A549 (cell line): ENCODE results near the gene DKC1. TPM values are rescaled to one million over a fixed set of nuclear protein-coding genes. Genes with fewer than 3 reads are reported as not detected.

ENCODE experiments used
- ATAC-seq, 2 experiments: fragments of 200-7000 bp in 1 of 2; fragments of >200 bp in 1 of 2; cut with Nextera tagmentation in 1 of 2; cut with Tn5 transposase in 1 of 2; 3 replicates each; pipeline versions ENCODE4 v1.8.0 to v1.9.1; 2018 to 2020; ENCODE audit warnings: mild to moderate bottlenecking in 1 of 2, moderate library complexity in 1 of 2
- CTCF ChIA-PET: fragments of 300-600 bp; sonication (Branson Sonifier 250); formaldehyde crosslinking; extraction: SDS; loops from one replicate; lab custom pipeline; 2021; ENCODE audit warnings: antibody characterized with exemption, inconsistent platforms; lab: Yijun Ruan, JAX
- POLR2A ChIA-PET: fragments of 350-600 bp; formaldehyde crosslinking; extraction: SDS; loops from one replicate; lab custom pipeline; 2021; ENCODE audit warnings: antibody characterized with exemption, inconsistent platforms; lab: Yijun Ruan, JAX
- DNase-seq, 2 experiments: peaks; one replicate each; pipeline versions ENCODE4 v3.0.0 to v3.0.0-alpha.2; 2011 to 2016; ENCODE audit warnings: low read depth in 1 of 2, low spot score in 1 of 2
- FAIRE-seq: peaks from 2 replicates; lab custom pipeline; 2011; peaks lifted over from hg19 to GRCh38; lab: Jason Lieb, UNC
- H3K27ac ChIP-seq, 2 experiments: fragments of >200 bp; sonication (Bioruptor Twin); formaldehyde crosslinking; 3 replicates each; pipeline ENCODE4 v1.5.1; 2016 to 2017
- H3K4me1 ChIP-seq: fragments of >200 bp; sonication (Bioruptor Twin); formaldehyde crosslinking; 3 replicates; pipeline ENCODE4 v1.6.1; 2016
- H3K4me2 ChIP-seq: fragments of >200 bp; sonication (Bioruptor Twin); formaldehyde crosslinking; 3 replicates; pipeline ENCODE4 v1.6.1; 2016
- H3K4me3 ChIP-seq: fragments of >200 bp; sonication (Bioruptor Twin); formaldehyde crosslinking; 3 replicates; pipeline ENCODE4 v1.5.1; 2016
- H3K9me3 ChIP-seq: fragments of >200 bp; sonication (Bioruptor Twin); formaldehyde crosslinking; 3 replicates; pipeline ENCODE4 v1.6.1; 2016
- ATOH8 ChIP-seq: fragments of 250-450 bp; sonication (Bioruptor Pico); IDR thresholded peaks from 2 replicates; pipeline ENCODE4 v1.5.0; 2020; ENCODE audit warnings: low read depth, mild to moderate bottlenecking, moderate library complexity
- BHLHE40 ChIP-seq: IDR thresholded peaks from 2 replicates; pipeline ENCODE4 v1.6.1; 2012; ENCODE audit warnings: low read depth, low read length, inconsistent platforms
- EHF ChIP-seq: fragments of 250-450 bp; sonication (Bioruptor Pico); IDR thresholded peaks from 2 replicates; pipeline ENCODE4 v1.5.0; 2020; ENCODE audit warnings: mild to moderate bottlenecking
- ELK1 ChIP-seq: fragments of 150-350 bp; IDR thresholded peaks from 2 replicates; pipeline ENCODE4 v1.6.1; 2014; ENCODE audit warnings: low read depth, mild to moderate bottlenecking, low read length
- EP300 ChIP-seq, 2 experiments: fragments of >200 bp; sonication (Bioruptor Twin); formaldehyde crosslinking; IDR thresholded peaks; 2 replicates in 1 of 2; 3 replicates in 1 of 2; pipeline ENCODE4 v1.6.1; 2016 to 2017
- ESRRA ChIP-seq: fragments of 150-350 bp; IDR thresholded peaks from 2 replicates; pipeline ENCODE4 v1.6.1; 2014; ENCODE audit warnings: mild to moderate bottlenecking, low read length, borderline replicate concordance
- FOSB ChIP-seq: fragments of 250-450 bp; sonication (Bioruptor Pico); IDR thresholded peaks from 2 replicates; pipeline ENCODE4 v1.5.0; 2020; ENCODE audit warnings: mild to moderate bottlenecking, moderate library complexity
- FOSL2 ChIP-seq, 2 experiments: fragments of 450-650 bp in 1 of 2; fragments of >200 bp in 1 of 2; sonication (Bioruptor Twin) in 1 of 2; formaldehyde crosslinking; IDR thresholded peaks; 2 replicates each; pipeline versions ENCODE4 v1.5.0 to v1.6.1; 2016 to 2020; ENCODE audit warnings: mild to moderate bottlenecking in 1 of 2, moderate library complexity in 1 of 2
- GATA3 ChIP-seq: IDR thresholded peaks from 2 replicates; pipeline ENCODE4 v1.6.1; 2012; ENCODE audit warnings: borderline replicate concordance
- HES2 ChIP-seq: fragments of >200 bp; sonication (Bioruptor Twin); formaldehyde crosslinking; IDR thresholded peaks from 2 replicates; pipeline ENCODE4 v1.6.1; 2016
- HMGXB4 ChIP-seq: fragments of 250-450 bp; sonication (Bioruptor Pico); IDR thresholded peaks from 2 replicates; pipeline ENCODE4 v1.5.0; 2021; ENCODE audit warnings: mild to moderate bottlenecking, moderate library complexity, borderline replicate concordance
- HOXA7 ChIP-seq: fragments of 250-450 bp; sonication (Bioruptor Pico); IDR thresholded peaks from 2 replicates; pipeline ENCODE4 v1.5.0; 2020; ENCODE audit warnings: mild to moderate bottlenecking, moderate library complexity
- HOXB13 ChIP-seq: fragments of 250-450 bp; sonication (Bioruptor Pico); IDR thresholded peaks from 2 replicates; pipeline ENCODE4 v1.5.0; 2020; ENCODE audit warnings: low read depth, mild to moderate bottlenecking, moderate library complexity
- HOXB5 ChIP-seq: fragments of 250-450 bp; sonication (Bioruptor Pico); IDR thresholded peaks from 2 replicates; pipeline ENCODE4 v1.5.0; 2020; ENCODE audit warnings: mild to moderate bottlenecking, moderate library complexity
- JUN ChIP-seq, 2 experiments: fragments of >200 bp; sonication (Bioruptor Twin); formaldehyde crosslinking; IDR thresholded peaks; 2 replicates in 1 of 2; 3 replicates in 1 of 2; pipeline ENCODE4 v1.6.1; 2016 to 2017
- KDM5A ChIP-seq: fragments of 200-600 bp; sonication (generic); IDR thresholded peaks from 2 replicates; pipeline ENCODE4 v1.6.1; 2016; ENCODE audit warnings: antibody characterized with exemption, mild to moderate bottlenecking
- MAFK ChIP-seq: fragments of 450-650 bp; IDR thresholded peaks from 2 replicates; pipeline ENCODE4 v1.6.1; 2014; ENCODE audit not compliant: partially characterized antibody
- MAX ChIP-seq: IDR thresholded peaks from 2 replicates; pipeline ENCODE4 v1.6.1; 2012
- MYC ChIP-seq: IDR thresholded peaks from 2 replicates; pipeline ENCODE4 v1.6.1; 2012; ENCODE audit warnings: mild to moderate bottlenecking, inconsistent platforms, low read length, improper control_type of control experiment, borderline replicate concordance
- PHF8 ChIP-seq: fragments of 200-600 bp; sonication (generic); IDR thresholded peaks from 2 replicates; pipeline ENCODE4 v1.6.1; 2016; ENCODE audit warnings: low read depth, mild to moderate bottlenecking, antibody characterized with exemption, moderate library complexity, borderline replicate concordance
- RCOR1 ChIP-seq: fragments of 150-350 bp; IDR thresholded peaks from 2 replicates; pipeline ENCODE4 v1.6.1; 2014; ENCODE audit warnings: antibody characterized with exemption, low read length, low read depth
- RNF2 ChIP-seq: fragments of 200-600 bp; sonication (generic); IDR thresholded peaks from 2 replicates; pipeline ENCODE4 v1.6.1; 2016; ENCODE audit warnings: low read depth, mild to moderate bottlenecking, antibody characterized with exemption, moderate library complexity, borderline replicate concordance
- SREBF2 ChIP-seq: fragments of 450-650 bp; IDR thresholded peaks from 2 replicates; pipeline ENCODE4 v1.6.1; 2014; ENCODE audit warnings: mild to moderate bottlenecking, moderate library complexity
- TFCP2L1 ChIP-seq: fragments of 250-450 bp; sonication (Bioruptor Pico); IDR thresholded peaks from 2 replicates; pipeline ENCODE4 v1.5.0; 2021; ENCODE audit warnings: mild to moderate bottlenecking
- TP53 ChIP-seq: fragments of 250-450 bp; sonication (Bioruptor Pico); IDR thresholded peaks from 2 replicates; pipeline ENCODE4 v1.5.0; 2021; ENCODE audit warnings: mild to moderate bottlenecking, moderate library complexity
- USF2 ChIP-seq: fragments of 450-650 bp; IDR thresholded peaks from 2 replicates; pipeline ENCODE4 v1.6.1; 2014; ENCODE audit warnings: antibody characterized with exemption
- ZC3H11A ChIP-seq: fragments of 450-650 bp; IDR thresholded peaks from 2 replicates; pipeline ENCODE4 v1.6.1; 2014; ENCODE audit warnings: antibody characterized with exemption, mild to moderate bottlenecking
- WGBS: methylation state at CpG from one replicate; pipeline ENCODE4 v1.1.6; 2017; ENCODE audit errors: missing lambda C conversion rate; 5-methylcytosine and 5-hydroxymethylcytosine counted together
- polyA plus RNA-seq, 4 experiments: library from polyadenylated mRNA; depleted of rRNA in 3 of 4; stranded (reverse); fragments of >200 nt; fragmentation: RNase III in 1 of 4; extraction: RNeasy Plus Mini Kit Qiagen cat#74134 plus additional on column Dnase treatment in 1 of 4; gene quantifications; 2 replicates in 3 of 4; 3 replicates in 1 of 4; pipeline ENCODE4 v1.2.3, GENCODE V29; 2011 to 2017

Gene DKC1
- polyA plus RNA-seq, 2 of the 4 experiments (the other 2 are of a cell fraction), result 166 to 209 TPM

- ChIA-PET POLR2A (no interaction called here), CTCF (interaction anchor here (1.1 to 5.2 kb wide), 2 partner anchors 29 to 33 kb away, joined by 3 to 44 read pairs; partner anchors contain the start of gene GAB3)
- DNase-seq (no peak), ATAC-seq (peak in 1 of 2 experiments; percentile 26; a peak in 1 of 6 replicates), FAIRE-seq (no peak)
- H3K4me2 ChIP-seq, result no peak overlapping the region
- TF ChIP-seq ATOH8 (CRISPR knock-in tag) (no peak), TP53 (CRISPR knock-in tag) (no peak), ELK1 (no peak), KDM5A (no peak), EHF (CRISPR knock-in tag) (no peak)
- 0 out of 3 replicates have a peak, but pooled peaks cover 5% of the 10 kb centered on the region for H3K4me1 ChIP-seq
- H3K27ac ChIP-seq, result no peak overlapping the region
- no peaks in the 10 kb centered on the region for H3K9me3 ChIP-seq
- H3K4me3 ChIP-seq, result no peak overlapping the region
- 50% methylated on average over 5 of the region's 5 CpGs for WGBS
These were observed 46.8 kb upstream of the DKC1 start for GRCh38 chrX:154715825-154716224.

GRCh38 chrX:154717824-154718223 is 44.8 kb upstream of the DKC1 start:
- ATAC-seq, result no peak
- no peaks in the 10 kb centered on the region for H3K9me3 ChIP-seq
- 0 out of 3 replicates have a peak, but pooled peaks cover 5% of the 10 kb centered on the region for H3K4me1 ChIP-seq
- ChIA-PET POLR2A (no interaction called here), CTCF (interaction anchor here (1.0 to 5.2 kb wide), 4 partner anchors 8 to 38 kb away, joined by 3 to 44 read pairs (median 4); partner anchors contain the start of gene GAB3)
- no peak overlapping the region for H3K27ac ChIP-seq
- H3K4me3 ChIP-seq, result no peak overlapping the region
- DNase-seq, result no peak
- H3K4me2 ChIP-seq, result no peak overlapping the region
- TF ChIP-seq SREBF2 (no peak), MYC (no peak), MAX (no peak), FOSL2 (IDR thresholded peaks at IDR 0.05) (no peak), FOSL2 (CRISPR knock-in tag; IDR thresholded peaks at IDR 0.05) (no peak), TFCP2L1 (CRISPR knock-in tag) (no peak), HMGXB4 (CRISPR knock-in tag) (no peak), EHF (CRISPR knock-in tag) (no peak)
- no peak for FAIRE-seq
- 80% methylated on average over 7 of the region's 7 CpGs for WGBS

GRCh38 chrX:154718616-154719015 is 44.0 kb upstream of the DKC1 start:
- FAIRE-seq, result no peak
- no peak for ATAC-seq
- 78% methylated on average over 1 of the region's 1 CpG for WGBS
- Histone ChIP-seq H3K4me2 (no peak overlapping the region), H3K4me1 (0 out of 3 replicates have a peak, but pooled peaks cover 5% of the 10 kb centered on the region), H3K27ac (no peak overlapping the region), H3K9me3 (no peaks in the 10 kb centered on the region), H3K4me3 (no peak overlapping the region)
- no peak for DNase-seq
- CTCF ChIA-PET, result interaction anchor here (1.1 to 5.2 kb wide), 3 partner anchors 8 to 31 kb away, joined by 3 to 44 read pairs (median 3); partner anchors contain the start of gene GAB3
- POLR2A ChIA-PET, result no interaction called here
- no peak for TF ChIP-seq FOSB (CRISPR knock-in tag)
- no peak for TF ChIP-seq ESRRA
- TF ChIP-seq JUN (IDR thresholded peaks at IDR 0.05), result no peak
- TF ChIP-seq TP53 (CRISPR knock-in tag), result no peak
- TF ChIP-seq PHF8, result no peak
- TF ChIP-seq BHLHE40, result no peak
- TF ChIP-seq HOXB13 (CRISPR knock-in tag), result no peak
- no peak for TF ChIP-seq TFCP2L1 (CRISPR knock-in tag)
- TF ChIP-seq EP300 (IDR thresholded peaks at IDR 0.05), result no peak
- TF ChIP-seq HES2, result no peak
- TF ChIP-seq ZC3H11A, result no peak
- TF ChIP-seq RCOR1, result no peak
- no peak for TF ChIP-seq MAX
- TF ChIP-seq HOXB5, result no peak
- no peak for TF ChIP-seq GATA3
- TF ChIP-seq HOXA7, result no peak
- no peak for TF ChIP-seq RNF2
- TF ChIP-seq MAFK, result no peak
- TF ChIP-seq USF2, result no peak
